CD4-positive, alpha-beta T cell treated with Interleukin-12 subunit alpha and Interleukin-12 subunit beta, for 1 hour (primary cell): Measurements from ENCODE around the gene GALR3.
"Not testable (repeated sequence)": the region's sequence is repeated elsewhere in the genome, so short reads cannot be mapped to it uniquely, and the experiment has no call there.

Source experiments
- DNase-seq: peaks from one replicate; pipeline ENCODE4 v3.0.0-alpha.2; 2020

Gene GALR3, protein sequence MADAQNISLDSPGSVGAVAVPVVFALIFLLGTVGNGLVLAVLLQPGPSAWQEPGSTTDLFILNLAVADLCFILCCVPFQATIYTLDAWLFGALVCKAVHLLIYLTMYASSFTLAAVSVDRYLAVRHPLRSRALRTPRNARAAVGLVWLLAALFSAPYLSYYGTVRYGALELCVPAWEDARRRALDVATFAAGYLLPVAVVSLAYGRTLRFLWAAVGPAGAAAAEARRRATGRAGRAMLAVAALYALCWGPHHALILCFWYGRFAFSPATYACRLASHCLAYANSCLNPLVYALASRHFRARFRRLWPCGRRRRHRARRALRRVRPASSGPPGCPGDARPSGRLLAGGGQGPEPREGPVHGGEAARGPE

DNA sequence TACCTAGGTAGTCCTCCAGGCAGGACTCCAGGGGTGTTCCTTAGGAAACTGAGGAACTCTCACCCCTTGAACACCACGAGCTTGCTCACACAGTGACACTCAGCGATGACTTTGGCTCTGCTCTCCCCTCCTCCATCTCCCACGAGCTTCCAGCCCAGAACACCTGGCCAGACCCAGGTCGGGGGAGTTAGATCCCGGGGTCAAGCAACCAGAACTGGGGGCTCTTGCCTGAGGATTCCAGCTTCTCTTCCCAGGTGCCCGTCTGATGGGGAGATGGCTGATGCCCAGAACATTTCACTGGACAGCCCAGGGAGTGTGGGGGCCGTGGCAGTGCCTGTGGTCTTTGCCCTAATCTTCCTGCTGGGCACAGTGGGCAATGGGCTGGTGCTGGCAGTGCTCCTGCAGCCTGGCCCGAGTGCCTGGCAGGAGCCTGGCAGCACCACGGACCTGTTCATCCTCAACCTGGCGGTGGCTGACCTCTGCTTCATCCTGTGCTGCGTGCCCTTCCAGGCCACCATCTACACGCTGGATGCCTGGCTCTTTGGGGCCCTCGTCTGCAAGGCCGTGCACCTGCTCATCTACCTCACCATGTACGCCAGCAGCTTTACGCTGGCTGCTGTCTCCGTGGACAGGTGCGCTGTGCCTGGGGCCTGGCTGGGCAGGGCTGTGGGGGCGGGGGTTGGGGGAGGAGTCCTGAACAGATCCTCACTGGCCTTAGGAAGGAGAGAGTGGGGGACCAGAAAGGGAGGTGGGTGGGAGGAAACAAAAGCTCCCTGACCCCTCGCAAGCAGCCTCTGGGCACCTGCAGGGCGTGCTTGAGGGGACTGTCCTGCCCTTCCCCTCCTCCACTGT lies at the start of gene GALR3:
Gene GALR3 (plus strand): TSS at position 249 of the 852 bp plus-strand sequence. CDS start 25 bp downstream, at position 274.
- DNase-seq, result no peak

DNA sequence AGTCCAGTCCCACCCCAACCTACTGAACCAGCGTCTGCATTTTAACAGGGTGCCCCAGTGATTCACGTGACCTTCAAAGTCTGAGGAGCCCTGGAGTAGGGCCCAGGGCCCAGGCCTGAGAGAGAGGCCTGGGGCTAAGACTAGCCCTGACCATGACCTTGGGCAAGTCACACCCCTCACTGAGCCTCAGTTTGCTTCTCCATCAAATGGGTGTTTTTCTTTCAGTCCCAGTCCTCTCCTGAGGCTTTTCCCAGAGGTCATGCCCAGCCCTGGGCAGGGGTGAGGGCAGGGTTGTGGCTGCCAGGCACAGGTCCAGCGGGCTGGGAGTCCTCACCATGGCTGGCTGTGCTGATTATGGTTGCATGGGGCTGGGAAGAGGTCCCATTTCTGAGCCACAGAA lies 48.5 kb upstream of the GALR3 start:
- DNase-seq, result no peak

DNA sequence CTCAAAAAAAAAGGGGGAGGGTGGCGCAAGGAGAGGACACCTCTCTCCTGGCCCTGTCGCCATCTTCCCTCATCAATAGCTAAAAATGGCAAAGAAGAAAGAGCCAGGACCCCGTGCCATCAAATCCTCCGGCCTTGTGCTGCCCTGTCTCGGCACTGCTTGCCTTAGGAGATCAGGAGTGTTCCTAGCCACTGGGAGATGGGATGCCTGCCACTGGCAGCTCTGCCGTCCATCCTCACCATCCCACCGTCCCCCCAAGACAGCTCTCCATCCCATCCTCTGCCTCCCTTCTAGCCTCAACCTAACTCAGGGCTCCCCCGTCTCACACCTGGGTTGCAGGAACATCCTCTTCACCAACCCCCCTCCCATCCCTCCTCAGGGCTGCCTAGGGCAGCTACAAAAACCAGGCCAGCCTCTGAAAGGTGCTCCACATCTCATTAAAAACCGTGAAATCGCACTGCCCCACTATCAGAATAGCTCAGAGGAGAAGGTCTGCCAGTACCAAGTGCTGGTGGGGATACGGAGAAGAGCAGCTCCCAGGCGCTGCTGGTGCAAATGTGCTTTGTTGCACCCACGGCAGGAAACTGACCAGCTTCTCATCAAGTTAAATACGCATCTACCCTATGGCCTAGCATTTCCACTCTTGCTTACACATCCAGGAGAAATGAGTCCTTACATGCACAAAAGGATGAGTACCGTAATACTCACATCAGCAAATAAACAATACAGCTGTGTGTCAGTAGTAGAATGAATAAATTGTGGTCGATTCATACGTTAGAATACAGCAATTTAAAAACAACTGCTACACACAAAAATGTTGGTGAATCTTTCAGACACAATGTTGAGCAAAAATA lies 47.2 kb upstream of the GALR3 start:
- DNase-seq, result no peak

DNA sequence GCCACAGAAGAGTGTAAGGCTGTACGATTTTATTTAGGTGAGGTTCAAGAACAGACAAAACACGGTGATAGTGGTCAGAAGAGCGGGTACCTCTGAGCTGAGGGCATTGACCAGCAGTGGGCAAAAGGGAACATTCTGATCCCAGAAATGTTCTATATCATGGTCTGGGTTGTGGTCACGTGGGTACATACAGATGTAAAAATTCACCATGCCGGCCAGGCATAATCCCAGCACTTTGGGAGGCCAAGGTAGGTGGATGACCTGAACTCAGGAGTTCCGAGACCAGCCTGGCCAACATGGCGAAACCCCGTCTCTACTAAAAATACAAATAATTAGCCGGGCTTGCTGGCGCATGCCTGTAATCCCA lies 46.6 kb upstream of the GALR3 start:
- DNase-seq, result no peak

DNA sequence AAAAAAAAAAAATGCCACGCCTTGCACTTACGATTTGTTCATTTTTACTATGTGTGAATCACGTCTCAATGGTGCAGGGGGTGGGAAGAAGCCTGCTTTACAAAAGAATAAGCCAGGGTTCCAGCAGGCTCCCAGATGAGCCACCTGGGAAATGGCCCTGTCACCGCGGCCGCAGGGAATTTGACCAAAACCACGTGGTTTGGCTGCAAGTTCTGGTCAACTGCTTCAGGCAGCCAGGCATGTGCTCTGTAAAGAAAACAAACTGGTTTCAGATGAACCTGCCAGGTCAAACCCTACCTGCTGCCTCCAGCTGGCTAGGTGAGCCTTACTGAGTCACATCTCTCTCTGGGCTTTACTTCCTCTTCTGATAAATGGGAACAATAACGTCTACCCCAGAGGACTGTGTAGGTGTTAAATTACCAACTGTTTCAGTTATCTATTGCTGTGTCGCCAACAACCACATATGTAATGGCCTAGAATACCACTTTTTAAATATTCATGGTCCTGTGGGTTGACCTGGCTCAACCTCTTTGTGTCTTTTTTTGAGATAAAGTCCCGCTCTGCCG lies 46.0 kb upstream of the GALR3 start:
- no peak for DNase-seq

DNA sequence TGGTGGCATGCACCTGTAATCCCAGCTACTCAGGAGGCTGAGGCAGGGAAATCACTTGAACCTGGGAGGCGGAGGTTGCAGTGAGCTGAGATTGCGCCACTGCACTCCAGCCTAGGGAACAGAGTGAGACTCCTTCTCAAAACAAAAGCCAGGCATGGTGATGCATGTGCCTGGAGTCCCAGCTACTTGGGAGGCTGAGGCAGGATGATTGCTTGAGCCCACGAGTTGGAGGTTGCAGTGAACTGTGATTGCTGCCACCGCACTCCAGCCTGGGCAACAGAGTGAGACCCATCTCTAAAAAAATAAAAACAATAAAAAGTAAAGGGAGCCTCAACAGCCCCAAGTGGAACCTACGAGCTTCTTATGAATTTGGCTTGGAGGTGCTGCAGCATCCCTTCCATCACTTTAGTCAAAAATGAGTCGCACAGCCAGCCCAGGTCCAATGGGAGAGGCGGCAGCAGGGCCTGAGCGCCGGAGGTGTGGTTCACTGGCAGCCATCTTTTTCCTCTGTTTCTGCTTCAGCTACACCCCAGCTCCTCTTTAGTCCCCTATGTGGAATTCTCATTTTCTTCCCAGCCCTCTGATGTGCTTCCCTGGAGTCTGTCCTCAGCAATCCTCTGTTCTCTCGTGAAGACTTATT lies 44.7 kb upstream of the GALR3 start:
- no peak for DNase-seq

DNA sequence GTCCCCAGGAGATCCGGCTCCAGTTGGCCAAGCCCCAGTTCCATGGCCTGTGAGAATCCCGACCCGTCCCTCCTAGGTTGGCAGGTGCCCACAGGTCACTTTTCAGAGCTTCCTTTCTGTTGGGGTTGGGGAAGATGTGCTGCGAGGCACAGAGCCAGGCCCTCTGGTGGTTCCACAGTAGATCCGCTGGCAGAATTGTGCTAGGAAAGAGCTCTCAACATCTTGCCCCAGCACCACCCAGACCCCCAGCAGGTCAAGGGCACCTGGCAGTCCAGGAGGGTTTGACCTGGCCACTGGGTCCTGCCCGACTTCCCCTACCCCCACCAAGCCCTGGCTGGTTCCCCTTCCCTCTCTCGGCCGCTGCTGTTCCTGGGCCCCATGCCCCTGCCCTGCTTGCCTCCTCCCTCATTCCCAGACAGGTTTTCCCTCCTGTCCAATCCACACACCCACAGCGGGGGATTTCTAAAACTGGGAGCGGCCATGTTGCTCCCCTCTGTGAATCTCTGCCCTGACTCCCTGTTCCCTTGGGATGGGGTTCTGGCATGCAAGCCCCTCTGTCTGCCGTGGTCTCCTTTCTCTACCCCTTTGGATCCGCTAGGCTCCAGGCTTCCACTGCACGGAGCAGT lies 41.6 kb upstream of the GALR3 start:
- DNase-seq, result no peak

DNA sequence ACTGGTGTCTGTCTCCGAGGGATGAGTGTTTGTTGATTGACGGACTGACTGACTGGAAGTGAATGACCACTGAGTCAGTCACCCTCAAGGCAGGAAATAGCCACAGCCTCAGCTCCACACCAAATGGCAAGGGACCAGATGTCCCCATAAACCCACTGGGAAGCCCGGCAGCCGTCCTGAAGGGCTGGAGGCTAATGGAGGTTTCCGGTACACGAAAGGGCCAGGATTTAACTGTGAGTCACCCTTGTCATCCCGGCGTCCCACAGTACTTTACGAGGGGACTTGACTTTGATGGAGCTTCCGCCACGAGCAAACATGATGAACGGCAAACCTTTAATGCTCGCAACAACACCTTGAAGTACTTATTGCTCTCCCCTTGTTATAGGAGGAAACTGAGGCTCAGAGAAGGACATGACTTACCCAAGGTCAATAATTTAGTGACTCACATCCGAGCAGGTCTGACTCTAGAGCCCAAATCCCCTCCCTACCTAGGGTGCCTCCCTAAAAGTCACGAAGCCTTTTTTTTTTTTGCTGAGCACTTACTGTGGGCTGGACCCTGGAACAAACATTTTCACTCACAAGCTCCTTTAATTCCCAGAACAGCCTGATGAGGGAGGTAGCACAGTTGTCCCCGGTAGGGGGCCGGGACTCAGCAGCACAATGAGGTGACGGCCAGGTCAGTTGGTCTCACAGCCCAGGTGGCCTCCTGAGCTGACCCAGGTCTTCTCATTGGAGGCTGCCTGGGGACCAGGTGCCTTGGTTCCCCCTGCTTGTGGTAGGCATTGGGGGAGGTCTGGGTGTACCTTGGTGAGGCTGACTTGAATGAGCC lies 40.6 kb upstream of the GALR3 start:
- no peak for DNase-seq

DNA sequence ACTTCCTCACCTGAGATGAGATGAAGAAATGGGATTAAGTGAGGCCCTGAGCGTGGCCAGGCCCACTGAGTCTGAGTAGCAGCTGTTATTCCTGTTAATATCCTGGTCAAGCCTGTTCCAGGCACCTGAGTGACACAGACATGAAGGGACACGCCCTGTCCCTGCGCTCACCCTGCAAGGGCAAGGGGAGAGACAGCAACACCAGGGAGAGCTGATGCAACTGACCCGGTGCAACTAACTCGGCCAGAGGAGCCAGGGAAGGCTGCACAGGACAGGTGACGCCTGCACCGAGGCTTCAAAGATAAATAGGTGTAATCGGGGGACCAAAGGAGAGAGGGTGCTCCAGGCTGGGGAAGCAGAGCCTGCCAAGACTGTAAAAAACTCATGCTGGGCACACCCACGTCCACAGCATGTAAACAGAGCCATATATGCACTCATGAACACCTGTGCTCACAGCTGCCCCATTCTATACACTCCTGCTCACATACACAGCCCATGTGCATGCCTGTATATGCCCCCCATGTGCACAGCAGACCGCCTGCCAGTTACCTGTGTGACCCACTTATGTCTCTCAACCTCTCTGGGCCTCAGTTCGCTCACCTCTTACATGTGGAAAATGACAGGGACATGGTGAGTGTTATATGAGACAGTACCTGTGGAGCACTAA lies 38.2 kb upstream of the GALR3 start:
- DNase-seq, result no peak

DNA sequence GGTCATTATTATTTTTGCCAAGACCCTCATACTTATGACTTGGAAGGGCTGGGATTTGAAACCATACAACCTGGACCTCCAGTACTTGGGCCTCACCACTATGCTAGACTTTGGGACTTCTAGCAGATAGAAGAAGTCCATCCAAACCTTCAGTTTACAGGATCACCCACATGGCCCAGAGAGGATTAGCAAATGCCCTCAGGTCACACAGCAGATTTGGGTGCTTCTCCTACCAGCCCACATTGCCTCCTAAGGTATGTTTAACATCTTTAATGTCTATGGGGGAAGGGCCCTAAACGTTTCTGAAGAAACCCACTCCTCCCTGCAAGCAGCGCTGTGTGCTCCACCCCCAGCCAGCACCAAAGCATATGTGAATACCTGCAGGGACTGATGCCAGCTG lies 32.9 kb upstream of the GALR3 start:
- no peak for DNase-seq

DNA sequence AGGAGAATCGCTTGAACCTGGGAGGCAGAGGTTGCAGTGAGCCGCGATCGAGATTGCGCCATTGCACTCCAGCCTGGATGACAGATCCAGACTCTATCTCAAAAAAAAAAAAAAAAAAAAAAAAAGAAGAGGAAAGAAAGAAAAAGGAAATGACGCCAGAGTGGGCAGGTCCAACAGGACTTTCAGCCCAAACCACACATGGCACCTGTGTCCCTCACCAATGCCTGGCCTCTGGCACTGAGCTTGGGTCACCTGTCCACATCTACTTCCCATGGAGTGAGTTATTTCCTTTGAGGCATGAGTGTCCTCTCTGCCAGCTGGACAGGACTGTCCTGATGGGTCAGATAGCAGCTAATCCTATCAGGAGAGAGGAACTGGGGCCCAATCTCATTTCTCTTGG lies 30.7 kb upstream of the GALR3 start:
- DNase-seq, result no peak

DNA sequence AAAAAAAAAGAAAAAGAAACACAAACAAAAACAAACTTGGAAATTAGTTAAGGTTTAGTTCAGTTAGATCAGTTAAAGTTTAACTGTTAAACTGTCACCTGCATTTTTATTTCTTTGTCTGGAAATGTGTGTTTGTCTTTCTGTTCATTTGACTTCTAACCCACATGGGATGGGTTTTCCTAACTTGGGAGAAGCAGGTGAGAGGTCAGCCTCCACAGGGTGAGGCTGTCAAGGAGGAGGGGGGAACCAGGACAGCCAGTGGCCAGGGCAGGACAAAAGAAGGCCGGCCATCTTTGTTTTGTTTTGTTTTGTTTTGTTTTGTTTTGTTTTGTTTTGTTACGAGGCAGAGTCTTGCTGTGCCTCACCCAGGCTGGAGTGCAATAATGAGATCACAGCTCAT lies 28.8 kb upstream of the GALR3 start:
- no peak for DNase-seq

DNA sequence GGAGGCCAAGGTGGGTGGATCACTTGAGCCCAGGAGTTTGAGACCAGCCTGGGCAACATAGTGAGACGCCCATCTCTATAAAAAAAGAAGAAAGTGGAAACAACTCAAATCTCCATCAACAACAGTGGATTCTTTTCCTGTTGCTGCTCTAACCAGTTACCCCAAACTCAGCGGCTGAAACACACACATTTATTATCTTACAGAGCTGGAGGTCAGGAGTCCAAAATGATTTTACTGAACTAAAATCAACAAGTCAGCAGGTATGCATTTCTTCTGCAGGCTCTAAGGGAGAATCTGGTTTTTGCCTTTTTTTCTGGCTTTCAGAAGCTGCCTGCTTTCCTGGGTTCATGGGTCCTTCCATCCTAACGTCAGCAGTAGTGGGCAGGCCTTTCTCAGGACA lies 27.1 kb upstream of the GALR3 start:
- DNase-seq, result no peak

DNA sequence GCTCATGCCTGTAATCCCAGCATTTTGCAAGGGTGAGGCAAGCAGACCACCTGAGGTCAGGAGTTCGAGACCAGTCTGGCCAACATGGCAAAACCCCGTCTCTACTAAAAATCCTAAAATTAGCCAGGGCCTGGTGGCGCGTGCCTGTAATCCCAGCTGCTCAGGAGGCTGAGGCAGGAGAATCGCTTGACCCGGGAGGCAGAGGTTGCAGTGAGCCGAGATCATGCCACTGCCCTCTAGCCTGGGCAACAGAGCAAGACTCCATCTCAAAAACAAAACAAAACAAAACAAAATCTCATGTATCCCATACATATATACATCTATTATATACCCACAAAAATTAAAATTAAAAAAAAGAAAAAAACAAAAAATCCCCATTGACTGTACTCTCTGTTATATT lies 25.9 kb upstream of the GALR3 start:
- not testable (repeated sequence) for DNase-seq

DNA sequence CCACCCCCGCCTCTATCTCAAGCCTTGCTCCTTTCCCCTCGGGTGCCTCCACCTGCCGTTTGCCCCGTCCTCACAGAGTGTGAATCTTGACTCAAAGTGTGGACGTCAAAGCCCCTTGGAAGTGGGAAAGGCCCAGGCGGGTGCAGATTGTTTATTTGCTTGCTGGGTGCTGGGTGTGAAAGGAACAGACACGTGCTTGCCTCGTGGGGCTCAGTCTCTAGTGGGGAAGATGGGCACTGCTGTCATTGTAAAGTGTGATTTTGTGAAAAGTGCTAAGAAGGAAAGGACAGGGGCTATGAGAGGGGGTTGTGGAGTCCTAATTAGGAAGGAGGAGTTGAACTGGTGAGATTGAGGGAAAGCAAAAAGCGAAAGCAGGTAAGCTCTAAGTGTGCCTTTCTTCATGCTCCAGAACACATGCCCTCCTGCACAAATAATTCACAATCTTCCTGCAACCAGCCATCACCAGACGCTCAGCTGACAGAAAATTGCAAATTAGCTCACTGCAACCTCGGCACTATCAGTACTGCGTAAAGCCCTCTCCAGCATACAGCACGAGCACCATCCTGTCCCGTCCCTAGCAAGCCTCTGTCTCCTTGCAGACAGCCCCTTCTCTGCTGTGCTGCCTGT lies 25.2 kb upstream of the GALR3 start:
- no peak for DNase-seq

DNA sequence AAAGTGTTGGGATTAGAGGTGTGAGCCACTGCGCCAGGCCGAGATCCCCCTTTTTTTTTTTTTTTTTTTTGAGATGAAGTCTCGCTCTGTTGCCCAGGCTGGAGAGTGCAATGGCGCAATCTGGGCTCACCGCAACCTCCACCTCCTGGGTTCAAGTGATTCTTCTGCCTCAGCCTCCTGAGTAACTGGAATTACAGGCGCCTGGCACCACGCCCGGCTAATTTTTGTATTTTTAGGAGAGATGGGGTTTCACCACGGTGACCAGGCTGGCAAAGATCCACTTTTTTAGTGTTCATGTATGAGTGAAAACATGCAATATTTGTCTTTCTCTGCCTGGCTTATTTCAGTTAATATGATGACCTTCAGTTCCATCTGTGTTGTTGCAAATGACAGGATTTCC lies 23.2 kb upstream of the GALR3 start:
- not testable (repeated sequence) for DNase-seq

DNA sequence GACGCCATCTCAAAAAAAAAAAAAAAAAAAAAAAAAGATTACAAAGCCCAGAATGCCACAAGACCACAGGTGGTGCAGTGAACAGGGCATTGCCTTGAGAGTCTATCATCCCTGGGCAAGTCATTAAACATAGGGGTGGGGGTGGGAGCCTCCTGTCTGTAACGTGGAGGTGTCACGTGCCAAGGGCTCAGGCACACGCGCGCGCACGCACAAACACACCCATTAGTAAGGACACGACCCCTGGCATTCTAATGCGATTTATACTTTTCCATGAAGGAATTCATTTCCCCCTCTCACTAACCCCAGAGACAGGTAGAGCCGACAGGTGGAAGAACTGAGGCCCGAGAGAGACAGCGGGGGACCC lies 21.3 kb upstream of the GALR3 start:
- no peak for DNase-seq

DNA sequence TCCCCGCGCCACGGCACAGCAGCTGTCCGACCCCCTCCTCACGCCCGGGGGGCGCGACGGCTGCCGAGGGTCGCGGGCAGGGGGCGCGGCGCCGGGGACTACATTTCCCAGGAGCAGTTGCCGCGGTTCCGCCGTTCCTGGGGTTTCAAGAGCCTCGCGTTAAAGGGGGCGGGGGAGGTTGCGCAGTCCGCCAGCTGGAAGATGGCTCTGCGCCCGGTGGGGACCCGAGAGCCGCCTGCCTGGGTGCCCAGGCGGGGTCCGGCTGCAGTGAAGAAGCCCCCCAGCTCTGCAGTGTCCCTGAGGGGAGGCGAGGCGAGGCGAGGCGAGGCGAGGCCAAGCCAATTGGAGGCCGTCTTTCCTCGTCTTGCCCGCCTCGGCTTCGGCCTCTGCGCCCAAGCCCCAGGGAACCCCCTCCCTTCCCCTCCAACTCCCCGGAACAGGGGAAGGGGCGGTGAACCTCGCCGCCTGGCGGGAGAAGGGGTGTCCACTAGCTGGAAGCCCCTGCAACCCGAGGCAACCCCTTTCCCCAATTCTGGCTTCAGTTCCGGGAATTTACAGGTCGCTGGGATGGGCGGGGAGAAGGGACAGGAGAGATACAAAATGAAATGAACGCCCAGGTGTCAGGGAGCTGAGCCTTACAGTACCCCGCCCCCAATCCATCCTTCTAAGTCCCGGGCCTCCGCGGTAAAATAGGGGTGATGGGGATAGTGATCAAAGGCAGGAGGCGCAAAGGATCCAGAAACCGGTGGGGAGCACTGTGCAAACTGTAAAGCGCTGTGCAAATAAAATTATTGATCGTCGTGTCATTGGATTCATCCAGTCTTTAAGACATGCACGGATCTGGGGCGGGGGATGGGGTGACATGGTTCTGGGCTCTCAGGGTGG lies 20.6 kb upstream of the GALR3 start:
- peak; percentile 15 for DNase-seq

DNA sequence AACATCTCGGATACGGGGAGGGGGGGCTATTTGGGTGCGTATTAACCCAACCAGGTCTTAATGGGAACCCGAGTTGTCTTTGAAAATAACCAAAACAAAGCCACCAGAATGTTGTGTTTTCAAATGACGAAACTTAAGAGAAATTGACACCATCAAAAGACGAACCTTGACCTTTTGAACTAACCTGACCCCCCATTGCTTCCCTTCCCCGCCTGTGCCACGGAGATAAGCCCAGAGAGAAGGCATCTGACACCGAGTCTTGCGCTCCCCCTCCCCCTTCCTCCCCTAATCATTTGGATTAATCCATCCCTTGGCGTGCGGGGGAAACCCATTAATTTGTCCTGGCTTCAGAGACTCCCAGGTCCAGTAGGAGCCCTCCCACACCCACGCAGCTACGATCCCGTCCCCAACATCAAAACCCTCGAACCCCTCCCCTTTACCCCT lies 20.0 kb upstream of the GALR3 start:
- no peak for DNase-seq
